GM23338 (cell line): ENCODE results near the gene LRIG1. TPM values are rescaled to one million over a fixed set of nuclear protein-coding genes. Genes with fewer than 3 reads are reported as not detected.

Experiments
- ATAC-seq: fragments of 200-7000 bp; cut with Tn5 transposase; 3 replicates; pipeline ENCODE4 v1.9.1; 2020
- DNase-seq: peaks from one replicate; pipeline ENCODE4 v3.0.0-alpha.2; 2015; ENCODE audit warnings: low spot score
- H2AFZ ChIP-seq: fragments of 200-600 bp; sonication (generic); 2 replicates; pipeline ENCODE4 v1.8.0; 2016; ENCODE audit warnings: antibody characterized with exemption, mild to moderate bottlenecking, moderate library complexity
- H3F3A ChIP-seq: fragments of 200-600 bp; sonication (generic); replicated peaks from 2 replicates; pipeline ENCODE4 v1.8.0; 2017; ENCODE audit warnings: antibody characterized with exemption, mixed run types, low read depth
- H3K27ac ChIP-seq: fragments of 200-600 bp; sonication (generic); 2 replicates; pipeline ENCODE4 v1.6.1; 2016; ENCODE audit warnings: low read depth
- H3K27me3 ChIP-seq: fragments of 200-600 bp; sonication (generic); 2 replicates; pipeline ENCODE4 v1.8.0; 2016; ENCODE audit warnings: mild to moderate bottlenecking, mixed run types, moderate library complexity; ENCODE audit not compliant: insufficient read depth
- H3K36me3 ChIP-seq: fragments of 200-600 bp; sonication (generic); 2 replicates; pipeline ENCODE4 v1.8.0; 2016; ENCODE audit warnings: mild to moderate bottlenecking; ENCODE audit not compliant: insufficient read depth
- H3K4me1 ChIP-seq: fragments of 200-600 bp; sonication (generic); 2 replicates; pipeline ENCODE4 v1.8.0; 2016; ENCODE audit warnings: mild to moderate bottlenecking, moderate library complexity; ENCODE audit not compliant: insufficient read depth
- H3K4me2 ChIP-seq: fragments of 200-600 bp; sonication (generic); 2 replicates; pipeline ENCODE4 v1.7.1; 2017; ENCODE audit warnings: mixed run types
- H3K4me3 ChIP-seq: fragments of 200-600 bp; sonication (generic); 2 replicates; pipeline ENCODE4 v1.6.1; 2016; ENCODE audit warnings: mixed run types
- H3K79me2 ChIP-seq: fragments of 200-600 bp; sonication (generic); replicated peaks from 2 replicates; pipeline ENCODE4 v1.8.0; 2017; ENCODE audit warnings: mild to moderate bottlenecking; ENCODE audit not compliant: insufficient read depth
- H3K9me2 ChIP-seq: fragments of 200-600 bp; sonication (generic); 2 replicates; pipeline ENCODE4 v1.8.0; 2017; ENCODE audit not compliant: insufficient read depth
- H4K20me1 ChIP-seq: fragments of 200-600 bp; sonication (generic); replicated peaks from 2 replicates; pipeline ENCODE4 v1.8.0; 2017; ENCODE audit warnings: mild to moderate bottlenecking; ENCODE audit not compliant: insufficient read depth
- H3K27ac Mint-ChIP-seq: 2 replicates; pipeline ENCODE4 v1.8.0; 2020; ENCODE audit warnings: inconsistent platforms, mild to moderate bottlenecking, moderate library complexity, mixed read lengths
- H3K27me3 Mint-ChIP-seq: 3 replicates; pipeline ENCODE4 v1.8.0; 2022; ENCODE audit warnings: low read depth, mild to moderate bottlenecking, moderate library complexity, mixed read lengths, inconsistent platforms; ENCODE audit not compliant: insufficient read depth, poor library complexity
- H3K36me3 Mint-ChIP-seq: 3 replicates; pipeline ENCODE4 v1.8.0; 2021; ENCODE audit warnings: low read depth, mild to moderate bottlenecking, inconsistent platforms, moderate library complexity, mixed read lengths
- H3K4me1 Mint-ChIP-seq: 3 replicates; pipeline ENCODE4 v1.8.0; 2020; ENCODE audit warnings: mild to moderate bottlenecking, inconsistent platforms, mixed read lengths
- H3K4me3 Mint-ChIP-seq: 3 replicates; pipeline ENCODE4 v1.8.0; 2021; ENCODE audit warnings: moderate library complexity, mild to moderate bottlenecking, inconsistent platforms, mixed read lengths
- H3K9me3 Mint-ChIP-seq: 3 replicates; pipeline ENCODE4 v1.8.0; 2020; ENCODE audit warnings: moderate library complexity, mild to moderate bottlenecking, inconsistent platforms, mixed read lengths
- CREB1 ChIP-seq: fragments of 250-450 bp; sonication (Bioruptor Pico); IDR thresholded peaks from 2 replicates; pipeline ENCODE4 v1.5.0; 2020; ENCODE audit warnings: low read depth, mild to moderate bottlenecking, moderate library complexity
- NANOG ChIP-seq: IDR thresholded peaks from 2 replicates; pipeline ENCODE4 v1.6.1; 2016; ENCODE audit warnings: antibody characterized with exemption, borderline replicate concordance
- POLR2AphosphoS5 ChIP-seq: IDR thresholded peaks from 2 replicates; pipeline ENCODE4 v1.6.1; 2016; ENCODE audit warnings: antibody characterized with exemption, low read depth
- ZNF114 ChIP-seq: fragments of 250-450 bp; sonication (Bioruptor Pico); IDR thresholded peaks from 2 replicates; pipeline ENCODE4 v1.5.0; 2020; ENCODE audit warnings: mild to moderate bottlenecking, moderate library complexity
- ZNF331 ChIP-seq: fragments of 250-450 bp; sonication (Bioruptor Pico); IDR thresholded peaks from 2 replicates; pipeline ENCODE4 v1.5.0; 2020; ENCODE audit warnings: low read depth, mild to moderate bottlenecking, moderate library complexity
- polyA plus RNA-seq: library from polyadenylated mRNA; unstranded; fragments of >200 nt; fragmentation: Nextera tagmentation; extraction: Ambion mirVana; gene quantifications from 2 replicates; pipeline ENCODE4 v1.2.1, GENCODE V29; 2016
- total RNA-seq: library from RNA; depleted of rRNA; stranded (reverse); fragments of >200 nt; shearing (Covaris generic); gene quantifications from 2 replicates; pipeline ENCODE4 v1.2.3, GENCODE V29; 2014
- TF ChIP-seq, protein P1 (sequence below): fragments of 250-450 bp; sonication (Bioruptor Pico); IDR thresholded peaks from 2 replicates; pipeline ENCODE4 v1.5.0; 2020; ENCODE audit warnings: mild to moderate bottlenecking, moderate library complexity
- TF ChIP-seq, protein P2 (sequence below): IDR thresholded peaks from one replicate; pipeline ENCODE4 v1.6.1; 2018; ENCODE audit warnings: antibody characterized with exemption; ENCODE audit not compliant: unreplicated experiment
- TF ChIP-seq, protein P3 (sequence below), 2 experiments: fragments of 200-600 bp in 1 of 2; sonication (generic) in 1 of 2; conservative IDR thresholded peaks; 2 replicates each; pipeline versions ENCODE4 v1.5.1 to v1.6.1; 2016 to 2017; ENCODE audit warnings: antibody characterized with exemption in 2 of 2, low read depth in 2 of 2, mild to moderate bottlenecking in 2 of 2, moderate library complexity in 1 of 2

LRIG1 gene
- total and polyA plus RNA-seq, 2 experiments from 2014 or later = 40.0 to 134 TPM

DNA sequence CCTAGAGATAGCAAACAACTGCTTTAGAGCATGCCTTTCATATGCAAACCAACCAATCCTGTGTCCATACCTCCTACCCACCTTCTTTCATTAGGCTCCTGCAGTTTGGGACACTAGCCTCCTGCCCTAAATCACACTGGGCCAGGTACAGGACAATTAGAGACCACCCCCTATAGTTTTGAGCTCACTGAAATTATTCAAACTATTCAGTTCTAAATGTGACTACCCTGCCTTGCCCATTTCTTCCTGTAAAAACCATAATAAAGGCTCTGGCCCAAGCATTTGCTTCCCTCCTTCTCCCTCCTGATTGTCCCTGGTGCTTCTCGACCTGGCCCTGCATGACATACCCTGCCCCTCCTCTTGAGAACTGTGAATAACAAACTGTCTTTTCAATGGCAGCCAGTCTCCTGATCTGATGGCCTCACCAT, 31.4 kb upstream of the LRIG1 start:
- H3K27ac ChIP-seq = peak overlapping the region; percentile 3; the same call in 1 of the 2 replicates
- Mint-ChIP-seq H3K27me3 (peaks cover 8% of the 10 kb centered on the region), H3K36me3 (no peaks in the 10 kb centered on the region), H3K4me1 (peaks cover 47% of the 10 kb centered on the region), H3K9me3 (no peaks in the 10 kb centered on the region), H3K4me3 (peak overlapping the region; percentile 51), H3K27ac (peak overlapping the region; percentile 69; the same call in 1 of the 2 replicates)
- DNase-seq (peak; percentile 89), ATAC-seq (peak; percentile 96)
- H4K20me1 ChIP-seq = no peaks in the 10 kb centered on the region
- no peaks in the 10 kb centered on the region for H3K9me2 ChIP-seq
- H3K4me3 ChIP-seq = 0 out of 2 replicates have a peak overlapping the region, but pooled peaks have one; percentile 1
- H3K36me3 ChIP-seq = no peaks in the 10 kb centered on the region
- peaks cover 6% of the 10 kb centered on the region; the same call in 1 of the 2 replicates for H3F3A ChIP-seq
- H3K79me2 ChIP-seq = no peaks in the 10 kb centered on the region
- H2AFZ ChIP-seq = no peak overlapping the region
- H3K4me2 ChIP-seq = peak overlapping the region; percentile 28
- peaks cover 6% of the 10 kb centered on the region; the same call in 1 of the 2 replicates for H3K27me3 ChIP-seq
- peaks cover 43% of the 10 kb centered on the region for H3K4me1 ChIP-seq
- TF ChIP-seq, protein P1, sequence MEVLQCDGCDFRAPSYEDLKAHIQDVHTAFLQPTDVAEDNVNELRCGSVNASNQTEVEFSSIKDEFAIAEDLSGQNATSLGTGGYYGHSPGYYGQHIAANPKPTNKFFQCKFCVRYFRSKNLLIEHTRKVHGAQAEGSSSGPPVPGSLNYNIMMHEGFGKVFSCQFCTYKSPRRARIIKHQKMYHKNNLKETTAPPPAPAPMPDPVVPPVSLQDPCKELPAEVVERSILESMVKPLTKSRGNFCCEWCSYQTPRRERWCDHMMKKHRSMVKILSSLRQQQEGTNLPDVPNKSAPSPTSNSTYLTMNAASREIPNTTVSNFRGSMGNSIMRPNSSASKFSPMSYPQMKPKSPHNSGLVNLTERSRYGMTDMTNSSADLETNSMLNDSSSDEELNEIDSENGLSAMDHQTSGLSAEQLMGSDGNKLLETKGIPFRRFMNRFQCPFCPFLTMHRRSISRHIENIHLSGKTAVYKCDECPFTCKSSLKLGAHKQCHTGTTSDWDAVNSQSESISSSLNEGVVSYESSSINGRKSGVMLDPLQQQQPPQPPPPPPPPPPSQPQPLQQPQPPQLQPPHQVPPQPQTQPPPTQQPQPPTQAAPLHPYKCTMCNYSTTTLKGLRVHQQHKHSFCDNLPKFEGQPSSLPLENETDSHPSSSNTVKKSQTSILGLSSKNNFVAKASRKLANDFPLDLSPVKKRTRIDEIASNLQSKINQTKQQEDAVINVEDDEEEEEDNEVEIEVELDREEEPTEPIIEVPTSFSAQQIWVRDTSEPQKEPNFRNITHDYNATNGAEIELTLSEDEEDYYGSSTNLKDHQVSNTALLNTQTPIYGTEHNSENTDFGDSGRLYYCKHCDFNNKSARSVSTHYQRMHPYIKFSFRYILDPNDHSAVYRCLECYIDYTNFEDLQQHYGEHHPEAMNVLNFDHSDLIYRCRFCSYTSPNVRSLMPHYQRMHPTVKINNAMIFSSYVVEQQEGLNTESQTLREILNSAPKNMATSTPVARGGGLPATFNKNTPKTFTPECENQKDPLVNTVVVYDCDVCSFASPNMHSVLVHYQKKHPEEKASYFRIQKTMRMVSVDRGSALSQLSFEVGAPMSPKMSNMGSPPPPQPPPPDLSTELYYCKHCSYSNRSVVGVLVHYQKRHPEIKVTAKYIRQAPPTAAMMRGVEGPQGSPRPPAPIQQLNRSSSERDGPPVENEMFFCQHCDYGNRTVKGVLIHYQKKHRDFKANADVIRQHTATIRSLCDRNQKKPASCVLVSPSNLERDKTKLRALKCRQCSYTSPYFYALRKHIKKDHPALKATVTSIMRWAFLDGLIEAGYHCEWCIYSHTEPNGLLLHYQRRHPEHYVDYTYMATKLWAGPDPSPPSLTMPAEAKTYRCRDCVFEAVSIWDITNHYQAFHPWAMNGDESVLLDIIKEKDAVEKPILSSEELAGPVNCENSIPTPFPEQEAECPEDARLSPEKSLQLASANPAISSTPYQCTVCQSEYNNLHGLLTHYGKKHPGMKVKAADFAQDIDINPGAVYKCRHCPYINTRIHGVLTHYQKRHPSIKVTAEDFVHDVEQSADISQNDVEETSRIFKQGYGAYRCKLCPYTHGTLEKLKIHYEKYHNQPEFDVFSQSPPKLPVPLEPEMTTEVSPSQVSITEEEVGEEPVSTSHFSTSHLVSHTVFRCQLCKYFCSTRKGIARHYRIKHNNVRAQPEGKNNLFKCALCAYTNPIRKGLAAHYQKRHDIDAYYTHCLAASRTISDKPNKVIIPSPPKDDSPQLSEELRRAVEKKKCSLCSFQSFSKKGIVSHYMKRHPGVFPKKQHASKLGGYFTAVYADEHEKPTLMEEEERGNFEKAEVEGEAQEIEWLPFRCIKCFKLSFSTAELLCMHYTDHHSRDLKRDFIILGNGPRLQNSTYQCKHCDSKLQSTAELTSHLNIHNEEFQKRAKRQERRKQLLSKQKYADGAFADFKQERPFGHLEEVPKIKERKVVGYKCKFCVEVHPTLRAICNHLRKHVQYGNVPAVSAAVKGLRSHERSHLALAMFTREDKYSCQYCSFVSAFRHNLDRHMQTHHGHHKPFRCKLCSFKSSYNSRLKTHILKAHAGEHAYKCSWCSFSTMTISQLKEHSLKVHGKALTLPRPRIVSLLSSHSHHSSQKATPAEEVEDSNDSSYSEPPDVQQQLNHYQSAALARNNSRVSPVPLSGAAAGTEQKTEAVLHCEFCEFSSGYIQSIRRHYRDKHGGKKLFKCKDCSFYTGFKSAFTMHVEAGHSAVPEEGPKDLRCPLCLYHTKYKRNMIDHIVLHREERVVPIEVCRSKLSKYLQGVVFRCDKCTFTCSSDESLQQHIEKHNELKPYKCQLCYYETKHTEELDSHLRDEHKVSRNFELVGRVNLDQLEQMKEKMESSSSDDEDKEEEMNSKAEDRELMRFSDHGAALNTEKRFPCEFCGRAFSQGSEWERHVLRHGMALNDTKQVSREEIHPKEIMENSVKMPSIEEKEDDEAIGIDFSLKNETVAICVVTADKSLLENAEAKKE (CRISPR knock-in tag) = peak; percentile 100
- TF ChIP-seq NANOG (peak; percentile 86), ZNF114 (peak; percentile 97), ZNF331 (CRISPR knock-in tag) (0 out of 2 replicates have a peak, but pooled peaks have one; percentile 12), POLR2AphosphoS5 (peak; percentile 78), CREB1 (peak; percentile 63)
- TF ChIP-seq, protein P2, sequence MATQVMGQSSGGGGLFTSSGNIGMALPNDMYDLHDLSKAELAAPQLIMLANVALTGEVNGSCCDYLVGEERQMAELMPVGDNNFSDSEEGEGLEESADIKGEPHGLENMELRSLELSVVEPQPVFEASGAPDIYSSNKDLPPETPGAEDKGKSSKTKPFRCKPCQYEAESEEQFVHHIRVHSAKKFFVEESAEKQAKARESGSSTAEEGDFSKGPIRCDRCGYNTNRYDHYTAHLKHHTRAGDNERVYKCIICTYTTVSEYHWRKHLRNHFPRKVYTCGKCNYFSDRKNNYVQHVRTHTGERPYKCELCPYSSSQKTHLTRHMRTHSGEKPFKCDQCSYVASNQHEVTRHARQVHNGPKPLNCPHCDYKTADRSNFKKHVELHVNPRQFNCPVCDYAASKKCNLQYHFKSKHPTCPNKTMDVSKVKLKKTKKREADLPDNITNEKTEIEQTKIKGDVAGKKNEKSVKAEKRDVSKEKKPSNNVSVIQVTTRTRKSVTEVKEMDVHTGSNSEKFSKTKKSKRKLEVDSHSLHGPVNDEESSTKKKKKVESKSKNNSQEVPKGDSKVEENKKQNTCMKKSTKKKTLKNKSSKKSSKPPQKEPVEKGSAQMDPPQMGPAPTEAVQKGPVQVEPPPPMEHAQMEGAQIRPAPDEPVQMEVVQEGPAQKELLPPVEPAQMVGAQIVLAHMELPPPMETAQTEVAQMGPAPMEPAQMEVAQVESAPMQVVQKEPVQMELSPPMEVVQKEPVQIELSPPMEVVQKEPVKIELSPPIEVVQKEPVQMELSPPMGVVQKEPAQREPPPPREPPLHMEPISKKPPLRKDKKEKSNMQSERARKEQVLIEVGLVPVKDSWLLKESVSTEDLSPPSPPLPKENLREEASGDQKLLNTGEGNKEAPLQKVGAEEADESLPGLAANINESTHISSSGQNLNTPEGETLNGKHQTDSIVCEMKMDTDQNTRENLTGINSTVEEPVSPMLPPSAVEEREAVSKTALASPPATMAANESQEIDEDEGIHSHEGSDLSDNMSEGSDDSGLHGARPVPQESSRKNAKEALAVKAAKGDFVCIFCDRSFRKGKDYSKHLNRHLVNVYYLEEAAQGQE = no peak
- TF ChIP-seq, protein P3, sequence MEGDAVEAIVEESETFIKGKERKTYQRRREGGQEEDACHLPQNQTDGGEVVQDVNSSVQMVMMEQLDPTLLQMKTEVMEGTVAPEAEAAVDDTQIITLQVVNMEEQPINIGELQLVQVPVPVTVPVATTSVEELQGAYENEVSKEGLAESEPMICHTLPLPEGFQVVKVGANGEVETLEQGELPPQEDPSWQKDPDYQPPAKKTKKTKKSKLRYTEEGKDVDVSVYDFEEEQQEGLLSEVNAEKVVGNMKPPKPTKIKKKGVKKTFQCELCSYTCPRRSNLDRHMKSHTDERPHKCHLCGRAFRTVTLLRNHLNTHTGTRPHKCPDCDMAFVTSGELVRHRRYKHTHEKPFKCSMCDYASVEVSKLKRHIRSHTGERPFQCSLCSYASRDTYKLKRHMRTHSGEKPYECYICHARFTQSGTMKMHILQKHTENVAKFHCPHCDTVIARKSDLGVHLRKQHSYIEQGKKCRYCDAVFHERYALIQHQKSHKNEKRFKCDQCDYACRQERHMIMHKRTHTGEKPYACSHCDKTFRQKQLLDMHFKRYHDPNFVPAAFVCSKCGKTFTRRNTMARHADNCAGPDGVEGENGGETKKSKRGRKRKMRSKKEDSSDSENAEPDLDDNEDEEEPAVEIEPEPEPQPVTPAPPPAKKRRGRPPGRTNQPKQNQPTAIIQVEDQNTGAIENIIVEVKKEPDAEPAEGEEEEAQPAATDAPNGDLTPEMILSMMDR (conservative IDR thresholded peaks at IDR 0.05; ENCODE audit: low read depth in 2 of 2) = no peak
